ENCODE measurements around the gene SNUPN.
"Not testable (repeated sequence)": the region's sequence is repeated elsewhere in the genome, so short reads cannot be mapped to it uniquely, and the experiment has no call there.

GRCh38 chr15:75582943-75583342, 42.6 kb downstream of the SNUPN start:
- TF ChIP-seq, protein P1, sequence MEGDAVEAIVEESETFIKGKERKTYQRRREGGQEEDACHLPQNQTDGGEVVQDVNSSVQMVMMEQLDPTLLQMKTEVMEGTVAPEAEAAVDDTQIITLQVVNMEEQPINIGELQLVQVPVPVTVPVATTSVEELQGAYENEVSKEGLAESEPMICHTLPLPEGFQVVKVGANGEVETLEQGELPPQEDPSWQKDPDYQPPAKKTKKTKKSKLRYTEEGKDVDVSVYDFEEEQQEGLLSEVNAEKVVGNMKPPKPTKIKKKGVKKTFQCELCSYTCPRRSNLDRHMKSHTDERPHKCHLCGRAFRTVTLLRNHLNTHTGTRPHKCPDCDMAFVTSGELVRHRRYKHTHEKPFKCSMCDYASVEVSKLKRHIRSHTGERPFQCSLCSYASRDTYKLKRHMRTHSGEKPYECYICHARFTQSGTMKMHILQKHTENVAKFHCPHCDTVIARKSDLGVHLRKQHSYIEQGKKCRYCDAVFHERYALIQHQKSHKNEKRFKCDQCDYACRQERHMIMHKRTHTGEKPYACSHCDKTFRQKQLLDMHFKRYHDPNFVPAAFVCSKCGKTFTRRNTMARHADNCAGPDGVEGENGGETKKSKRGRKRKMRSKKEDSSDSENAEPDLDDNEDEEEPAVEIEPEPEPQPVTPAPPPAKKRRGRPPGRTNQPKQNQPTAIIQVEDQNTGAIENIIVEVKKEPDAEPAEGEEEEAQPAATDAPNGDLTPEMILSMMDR (IDR thresholded peaks at IDR 0.05) = not testable (repeated sequence)
- not testable (repeated sequence) for TF ChIP-seq POLR2A (IDR thresholded peaks at IDR 0.05)

Data from uterus (tissue), 2 donors.